K562 (cell line): ENCODE results near the gene MLH3. TPM values are rescaled to one million over a fixed set of nuclear protein-coding genes. Genes with fewer than 3 reads are reported as not detected.

Experiments
- CHAMP1 ChIP-seq: fragments of 450-650 bp; IDR thresholded peaks from 2 replicates; pipeline ENCODE4 v1.6.1; 2016; ENCODE audit warnings: mild to moderate bottlenecking
- E4F1 ChIP-seq: fragments of 250-450 bp; sonication (Bioruptor Pico); IDR thresholded peaks from 2 replicates; pipeline ENCODE4 v1.5.0; 2021; ENCODE audit warnings: mild to moderate bottlenecking, borderline replicate concordance
- FOXM1 ChIP-seq, 2 experiments: fragments of 450-650 bp in 1 of 2; sonication (generic) in 1 of 2; formaldehyde crosslinking in 1 of 2; IDR thresholded peaks; 2 replicates each; pipeline versions ENCODE4 v1.6.1 to v1.9.0; 2017 to 2022; ENCODE audit warnings: low read depth in 2 of 2, mild to moderate bottlenecking in 2 of 2, missing genetic modification reagents in 1 of 2, moderate library complexity in 1 of 2
- IRF9 ChIP-seq: fragments of 450-650 bp; IDR thresholded peaks from 2 replicates; pipeline ENCODE4 v1.6.1; 2016; ENCODE audit warnings: missing biosample characterization, missing genetic modification characterization
- MYC ChIP-seq, 2 experiments: fragments of 250-450 bp in 1 of 2; sonication (Bioruptor Pico) in 1 of 2; IDR thresholded peaks; 2 replicates each; pipeline versions ENCODE4 v1.5.1 to v1.6.1; 2012 to 2021; ENCODE audit warnings: low read depth in 2 of 2, borderline replicate concordance in 1 of 2, improper control_type of control experiment in 1 of 2, low read length in 1 of 2, mild to moderate bottlenecking in 1 of 2, moderate library complexity in 1 of 2
- NFYB ChIP-seq: IDR thresholded peaks from 2 replicates; pipeline ENCODE4 v1.6.1; 2011; ENCODE audit warnings: mild to moderate bottlenecking, moderate library complexity; ENCODE audit not compliant: insufficient read length; ENCODE audit errors: extremely low read depth
- NKRF ChIP-seq: fragments of 450-650 bp; IDR thresholded peaks from 2 replicates; pipeline ENCODE4 v1.6.1; 2016; ENCODE audit warnings: borderline replicate concordance
- PURB ChIP-seq: sonication (generic); formaldehyde crosslinking; IDR thresholded peaks from 2 replicates; pipeline ENCODE4 v1.9.0; 2021; ENCODE audit warnings: low read depth, mild to moderate bottlenecking, missing genetic modification reagents
- SRF ChIP-seq, 2 experiments: fragments of 250-450, 450-650 bp in 1 of 2; sonication (Bioruptor Pico) in 1 of 2; sonication (generic) in 1 of 2; formaldehyde crosslinking; IDR thresholded peaks; 2 replicates each; pipeline versions ENCODE4 v1.5.0 to v1.5.1; 2020 to 2022; ENCODE audit warnings: mild to moderate bottlenecking in 1 of 2, missing genetic modification reagents in 1 of 2
- STAT5B ChIP-seq: fragments of 250-450 bp; sonication (Bioruptor Pico); IDR thresholded peaks from 2 replicates; pipeline ENCODE4 v1.8.0; 2021; ENCODE audit warnings: mild to moderate bottlenecking, inconsistent platforms
- ZNF239 ChIP-seq: fragments of 250-450 bp; sonication (Bioruptor Pico); IDR thresholded peaks from 2 replicates; pipeline ENCODE4 v1.4.0; 2020; ENCODE audit warnings: mild to moderate bottlenecking
- ZNF592 ChIP-seq: fragments of 450-650 bp; IDR thresholded peaks from 2 replicates; pipeline ENCODE4 v1.6.1; 2017; ENCODE audit warnings: antibody characterized with exemption, mild to moderate bottlenecking
- ZNF699 ChIP-seq: fragments of 250-450 bp; sonication (Bioruptor Pico); IDR thresholded peaks from 2 replicates; pipeline ENCODE4 v1.8.0; 2021; ENCODE audit warnings: mild to moderate bottlenecking, moderate library complexity; ENCODE audit not compliant: insufficient replicate concordance
- polyA plus RNA-seq, 8 experiments: library from polyadenylated mRNA; depleted of rRNA in 4 of 8; stranded (reverse) in 5 of 8; unstranded in 3 of 8; fragments of >200 nt; fragmentation: Nextera tagmentation in 2 of 8; fragmentation: Illumina TruSeq in 1 of 8; extraction: Ambion mirVana in 2 of 8; extraction: Trizol in 1 of 8; gene quantifications; 2 replicates each; pipeline versions ENCODE4 v1.2.1 to v1.2.3, GENCODE V29; 2011 to 2014; ENCODE audit warnings: inconsistent platforms in 1 of 8, missing spikeins in 1 of 8
- total RNA-seq, 7 experiments: library from RNA; depleted of rRNA in 6 of 7; stranded (reverse); fragments of >200 nt in 6 of 7; fragmentation: Illumina TruSeq in 2 of 7; extraction: Trizol in 2 of 7; gene quantifications; 2 replicates each; pipeline versions ENCODE4 v1.2.1 to v1.2.3, GENCODE V29; 2011 to 2021; ENCODE audit warnings: low replicate concordance in 1 of 7

MLH3 gene
- total and polyA plus RNA-seq, 9 of the 15 experiments (the other 6 are each of a cell fraction or from before 2014, with no cell fraction given) = 5.9 to 15.3 (median 10.7) TPM

- no peak for TF ChIP-seq E4F1 (CRISPR knock-in tag)
- TF ChIP-seq ZNF699 = no peak
- TF ChIP-seq NKRF = peak; percentile 43
- no peak for TF ChIP-seq PURB (CRISPR knock-in tag)
- TF ChIP-seq ZNF239 (CRISPR knock-in tag) = no peak
- TF ChIP-seq ZNF592 = peak; percentile 82
- peak; percentile 97 for TF ChIP-seq MYC (IDR thresholded peaks at IDR 0.05; ENCODE audit: low read depth, low read length)
- TF ChIP-seq MYC (CRISPR knock-in tag; IDR thresholded peaks at IDR 0.05; ENCODE audit: borderline replicate concordance, low read depth) = no peak
- TF ChIP-seq NFYB = no peak
- TF ChIP-seq CHAMP1 = no peak
- no peak for TF ChIP-seq STAT5B (CRISPR knock-in tag)
- no peak for TF ChIP-seq FOXM1 (IDR thresholded peaks at IDR 0.05; ENCODE audit: low read depth)
- TF ChIP-seq FOXM1 (CRISPR knock-in tag; IDR thresholded peaks at IDR 0.05; ENCODE audit: low read depth) = no peak
- peak in 1 of 2 experiments; percentile 86; a peak in 1 of 4 replicates for TF ChIP-seq SRF (CRISPR knock-in tag; IDR thresholded peaks at IDR 0.05)
- no peak for TF ChIP-seq IRF9 (tag)
Measured at GRCh38 chr14:75069121-75069810, 18.0 kb upstream of the MLH3 start, which contains the start of gene ZC2HC1C (continued).
